NCI-H187 treated with DMSO at 0.1 percent for 48 hours (cell line): Measurements from ENCODE around the gene B4GALNT3.

Experiments used
- DNase-seq: peaks from one replicate; lab custom pipeline; 2025; lab: John Stamatoyannopoulos, UW

B4GALNT3 gene

GRCh38 chr12:593396-594270 is 133.9 kb downstream of the B4GALNT3 start:
- no peak for DNase-seq

- no peak for DNase-seq
These were observed 138.3 kb downstream of the B4GALNT3 start for GRCh38 chr12:597926-598568.

GRCh38 chr12:599756-600155 is 140.0 kb downstream of the B4GALNT3 start:
- DNase-seq: no peak

GRCh38 chr12:601976-602699 is 142.4 kb downstream of the B4GALNT3 start:
- DNase-seq: no peak

GRCh38 chr12:602700-603068 is 142.9 kb downstream of the B4GALNT3 start:
- no peak for DNase-seq

- DNase-seq: no peak
These were observed 145.2 kb downstream of the B4GALNT3 start for GRCh38 chr12:604956-605355.

GRCh38 chr12:607541-608001 is 147.8 kb downstream of the B4GALNT3 start:
- no peak for DNase-seq

- no peak for DNase-seq
These were observed 148.7 kb downstream of the B4GALNT3 start for GRCh38 chr12:608413-608812.

GRCh38 chr12:608921-609320 is 149.2 kb downstream of the B4GALNT3 start:
- DNase-seq: no peak

- DNase-seq: no peak
These were observed 152.0 kb downstream of the B4GALNT3 start for GRCh38 chr12:611721-612120.

GRCh38 chr12:612293-612692 is 152.6 kb downstream of the B4GALNT3 start:
- DNase-seq: no peak

GRCh38 chr12:612886-613285 is 153.1 kb downstream of the B4GALNT3 start:
- no peak for DNase-seq
